ENCODE data around the gene AKT1S1. TPM values are rescaled to one million over a fixed set of nuclear protein-coding genes. Genes with fewer than 3 reads are reported as not detected.

AKT1S1 gene
- total RNA-seq, 4 donors from 2014 or later = 23.8 to 56.8 (median 43.4) TPM

DNA sequence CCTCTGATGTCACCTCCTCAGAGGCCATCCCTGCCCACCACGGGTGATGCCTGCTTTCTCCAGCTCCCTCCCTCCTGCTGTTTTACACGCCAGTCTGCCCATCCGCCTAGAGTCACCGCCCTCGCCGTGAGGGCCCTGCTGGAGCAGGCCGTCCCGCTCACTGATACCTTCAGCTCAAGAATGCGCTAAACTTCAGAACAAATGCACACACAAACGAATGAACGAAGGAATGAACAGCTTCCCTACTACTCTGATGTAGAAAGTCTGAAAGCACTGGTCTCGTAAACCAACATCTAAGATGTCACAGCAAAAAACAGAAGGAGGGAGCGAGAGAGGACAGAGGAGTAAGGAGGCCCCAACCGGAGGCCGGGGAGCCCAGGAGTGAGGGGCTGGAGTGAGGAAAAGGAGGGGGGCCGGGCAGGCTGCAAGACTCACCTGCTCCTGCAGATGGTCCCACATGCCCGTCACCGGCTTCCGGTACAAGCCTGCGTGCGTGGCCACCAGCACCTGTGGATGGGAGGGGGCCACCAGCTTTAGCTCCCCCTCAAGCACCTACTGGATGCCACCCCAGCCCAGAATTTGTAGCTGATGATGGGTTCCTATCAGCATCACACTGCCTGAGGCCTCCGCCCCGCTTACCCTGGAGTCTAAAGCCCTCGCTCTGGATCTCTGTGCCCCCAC, 13.8 kb downstream of the AKT1S1 start:
- Histone ChIP-seq H3K9me3 (no peaks in the 10 kb centered on the region), H3K27ac (no peak overlapping the region), H3K4me1 (peaks cover 28% of the 10 kb centered on the region in 2 donors), H3K27me3 (no peaks in the 10 kb centered on the region), H3K4me3 (no peak overlapping the region), H3K36me3 (peaks cover 0 to 33% of the 10 kb centered on the region in 2 donors)
- DNase-seq (no peak), ATAC-seq (no peak)
- TF ChIP-seq, protein P1, sequence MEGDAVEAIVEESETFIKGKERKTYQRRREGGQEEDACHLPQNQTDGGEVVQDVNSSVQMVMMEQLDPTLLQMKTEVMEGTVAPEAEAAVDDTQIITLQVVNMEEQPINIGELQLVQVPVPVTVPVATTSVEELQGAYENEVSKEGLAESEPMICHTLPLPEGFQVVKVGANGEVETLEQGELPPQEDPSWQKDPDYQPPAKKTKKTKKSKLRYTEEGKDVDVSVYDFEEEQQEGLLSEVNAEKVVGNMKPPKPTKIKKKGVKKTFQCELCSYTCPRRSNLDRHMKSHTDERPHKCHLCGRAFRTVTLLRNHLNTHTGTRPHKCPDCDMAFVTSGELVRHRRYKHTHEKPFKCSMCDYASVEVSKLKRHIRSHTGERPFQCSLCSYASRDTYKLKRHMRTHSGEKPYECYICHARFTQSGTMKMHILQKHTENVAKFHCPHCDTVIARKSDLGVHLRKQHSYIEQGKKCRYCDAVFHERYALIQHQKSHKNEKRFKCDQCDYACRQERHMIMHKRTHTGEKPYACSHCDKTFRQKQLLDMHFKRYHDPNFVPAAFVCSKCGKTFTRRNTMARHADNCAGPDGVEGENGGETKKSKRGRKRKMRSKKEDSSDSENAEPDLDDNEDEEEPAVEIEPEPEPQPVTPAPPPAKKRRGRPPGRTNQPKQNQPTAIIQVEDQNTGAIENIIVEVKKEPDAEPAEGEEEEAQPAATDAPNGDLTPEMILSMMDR (IDR thresholded peaks at IDR 0.05 in 4 of 5, conservative IDR thresholded peaks at IDR 0.05 in 1 of 5) = no peak
- no peak for TF ChIP-seq POLR2A (IDR thresholded peaks at IDR 0.05)
- in situ Hi-C loops (cut with MboI; ENCODE audit: low sequenced_read_pairs in 4 of 4) = no loop called here
- intact Hi-C loops (cut with DNase I; ENCODE audit: low total_unique reads) = no loop called here

DNA sequence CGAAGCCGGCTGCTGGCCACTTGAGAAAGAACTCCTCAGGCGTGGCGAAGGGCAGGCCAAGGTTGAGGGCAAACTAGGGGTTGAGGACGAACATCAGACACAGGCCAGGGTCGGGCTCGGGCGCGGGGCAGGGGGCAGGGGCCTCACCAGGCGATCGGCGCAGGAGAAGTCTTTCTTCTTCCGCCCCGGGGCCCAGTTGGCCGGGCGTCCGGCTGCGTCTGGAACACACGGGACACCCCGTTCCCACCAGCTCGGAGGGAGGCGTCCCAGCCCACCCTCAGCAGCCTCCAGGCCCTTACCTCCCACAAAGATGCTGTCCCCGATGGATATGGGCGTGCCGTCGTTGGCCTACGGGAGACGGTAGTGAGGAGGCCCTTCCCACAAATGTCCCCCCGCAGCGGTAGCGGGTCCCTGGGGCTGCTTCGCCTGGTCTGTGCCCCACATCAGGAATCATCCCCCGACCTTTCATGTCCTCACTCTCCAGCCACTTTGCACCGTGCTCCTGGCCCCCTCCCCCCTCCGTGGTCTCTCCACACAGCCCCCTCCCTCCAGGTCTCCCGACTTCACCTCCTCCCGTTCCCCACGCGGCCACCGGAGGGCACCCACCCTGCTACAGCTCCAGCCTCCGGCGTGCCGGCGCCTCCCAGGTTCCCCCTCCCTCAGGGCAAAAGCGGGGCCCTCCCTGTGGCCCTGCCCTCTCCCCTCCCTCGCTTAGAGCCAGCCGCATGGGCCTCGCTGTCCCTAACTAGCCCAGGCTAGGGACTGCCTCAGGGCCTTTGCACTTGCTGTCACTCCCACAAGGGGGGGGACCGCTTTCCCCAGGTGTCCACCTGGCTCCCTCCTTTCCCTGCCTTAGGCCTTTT, 14.5 kb downstream of the AKT1S1 start:
- in situ Hi-C loops (cut with MboI; ENCODE audit: low sequenced_read_pairs in 4 of 4) (no loop called here), intact Hi-C loops (cut with DNase I; ENCODE audit: low total_unique reads) (no loop called here)
- no peak for TF ChIP-seq POLR2A (IDR thresholded peaks at IDR 0.05)
- TF ChIP-seq, protein P1 (IDR thresholded peaks at IDR 0.05 in 4 of 5, conservative IDR thresholded peaks at IDR 0.05 in 1 of 5) = no peak
- Histone ChIP-seq H3K27me3 (no peaks in the 10 kb centered on the region), H3K9me3 (no peaks in the 10 kb centered on the region), H3K4me1 (peaks cover 20 to 21% of the 10 kb centered on the region in 2 donors), H3K36me3 (peaks cover 0 to 40% of the 10 kb centered on the region in 2 donors), H3K27ac (no peak overlapping the region), H3K4me3 (no peak overlapping the region)
- ATAC-seq (no peak), DNase-seq (no peak)

DNA sequence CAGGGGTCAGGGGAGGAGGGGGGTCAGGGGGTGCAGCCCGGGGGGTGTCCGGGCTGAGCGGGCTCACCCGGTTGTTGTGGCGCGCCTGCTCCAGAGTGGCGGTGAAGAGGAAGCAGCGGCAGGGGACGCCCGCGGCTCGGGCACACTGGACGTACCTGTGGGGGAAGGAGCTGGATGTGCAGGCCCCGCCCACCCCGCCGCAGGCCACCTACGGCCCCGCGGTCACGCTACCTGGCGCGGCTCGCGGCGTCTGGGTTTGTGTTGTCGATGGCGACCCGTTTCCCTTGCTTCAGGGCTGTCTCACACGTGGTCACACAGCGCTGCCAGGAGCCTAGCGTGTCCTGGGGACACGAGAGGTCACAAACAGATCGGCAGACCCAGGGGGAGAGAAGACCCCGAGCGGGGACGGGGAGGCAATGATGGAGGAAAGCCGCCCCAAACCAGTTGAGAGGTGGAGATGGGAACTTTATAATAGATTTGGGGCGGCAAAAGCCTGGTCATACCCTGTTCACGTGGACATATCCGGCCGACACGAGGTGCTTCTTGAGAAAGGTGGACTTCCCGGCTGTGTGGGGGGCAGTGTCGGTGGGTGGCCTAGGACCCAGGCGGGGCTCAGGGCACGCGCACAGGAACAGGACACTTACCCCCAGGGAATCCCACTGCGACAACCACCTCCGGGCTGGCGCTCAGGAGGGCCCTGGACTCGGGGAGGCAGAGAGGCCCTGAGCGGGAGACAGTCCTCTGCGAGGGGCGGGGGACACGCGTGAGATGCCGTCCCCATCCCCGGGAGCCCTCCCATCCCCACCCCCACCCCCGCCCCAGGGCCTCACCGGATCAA, 15.4 kb downstream of the AKT1S1 start:
- H3K27me3 ChIP-seq = no peaks in the 10 kb centered on the region
- H3K4me1 ChIP-seq = peaks cover 18% of the 10 kb centered on the region in 2 donors
- H3K4me3 ChIP-seq = no peak overlapping the region
- TF ChIP-seq POLR2A (IDR thresholded peaks at IDR 0.05) = no peak
- TF ChIP-seq, protein P1 (IDR thresholded peaks at IDR 0.05 in 4 of 5, conservative IDR thresholded peaks at IDR 0.05 in 1 of 5) = no peak
- in situ Hi-C loops (cut with MboI; ENCODE audit: low sequenced_read_pairs in 4 of 4) (no loop called here), intact Hi-C loops (cut with DNase I; ENCODE audit: low total_unique reads) (no loop called here)
- H3K9me3 ChIP-seq = no peaks in the 10 kb centered on the region
- ATAC-seq = no peak
- no peak for DNase-seq
- H3K36me3 ChIP-seq = peaks cover 0 to 48% of the 10 kb centered on the region in 2 donors
- peak overlapping the region in 3 of 4 donors; percentile 69 to 74 (median 73) for H3K27ac ChIP-seq

DNA sequence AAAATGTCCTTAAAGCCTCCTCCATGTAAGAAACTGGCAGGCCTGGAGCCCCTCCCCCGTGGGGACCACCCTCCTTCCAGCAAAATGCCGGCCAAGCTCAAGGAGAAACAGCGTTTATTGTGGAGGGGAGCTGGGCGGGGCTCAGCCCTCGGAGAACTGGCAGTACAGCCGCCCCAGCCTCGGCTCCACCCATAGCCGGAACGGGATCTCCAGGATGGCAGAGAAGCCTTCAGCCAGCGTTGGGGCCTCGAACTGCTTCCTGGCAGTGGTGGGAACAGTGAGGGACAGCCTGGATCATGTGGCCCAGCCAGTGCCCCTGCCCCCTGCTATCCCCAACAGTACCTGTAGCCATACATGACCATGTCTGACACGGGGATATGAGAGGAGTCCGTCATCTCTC, 16.0 kb downstream of the AKT1S1 start:
- in situ Hi-C loops (cut with MboI; ENCODE audit: low sequenced_read_pairs in 4 of 4) = no loop called here
- TF ChIP-seq, protein P1 (IDR thresholded peaks at IDR 0.05 in 4 of 5, conservative IDR thresholded peaks at IDR 0.05 in 1 of 5) = no peak
- TF ChIP-seq POLR2A (IDR thresholded peaks at IDR 0.05) = no peak
- Histone ChIP-seq H3K27me3 (no peaks in the 10 kb centered on the region), H3K9me3 (no peaks in the 10 kb centered on the region), H3K36me3 (peaks cover 0 to 52% of the 10 kb centered on the region in 2 donors), H3K4me1 (peaks cover 11 to 12% of the 10 kb centered on the region in 2 donors), H3K4me3 (no peak overlapping the region), H3K27ac (peak overlapping the region in 3 of 4 donors; percentile 69 to 74 (median 73))
- ATAC-seq (peak in 1 of 2 donors; percentile 31), DNase-seq (peak in 1 of 2 donors; percentile 54)
- intact Hi-C loops (cut with DNase I; ENCODE audit: low total_unique reads) = no loop called here
